ENCODE measurements around the gene HS3ST2.

DNA sequence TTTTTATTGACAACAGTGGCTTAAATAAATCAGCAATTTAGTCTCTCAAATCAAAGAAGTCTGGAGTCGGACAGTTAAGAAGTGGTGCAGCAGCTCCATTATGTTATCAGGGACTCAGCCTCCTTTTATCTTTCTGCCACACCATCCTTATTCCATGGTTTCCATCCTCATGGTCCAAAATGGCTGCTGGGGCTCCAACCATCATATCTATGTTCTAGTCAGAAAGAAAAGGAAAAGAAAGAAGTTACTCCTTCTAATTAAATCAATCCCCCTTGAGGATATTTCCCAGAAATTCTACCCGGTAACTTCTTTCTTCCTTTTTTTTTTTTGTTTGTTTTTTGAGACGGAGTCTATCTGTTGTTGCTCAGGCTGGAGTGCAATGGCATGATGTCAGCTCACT is 109.5 kb downstream of the HS3ST2 start:
- TF ChIP-seq TARDBP (IDR thresholded peaks at IDR 0.05) (no peak), SP1 (IDR thresholded peaks at IDR 0.05) (no peak), ARNT (IDR thresholded peaks at IDR 0.05) (no peak), FOXA1 (IDR thresholded peaks at IDR 0.05) (no peak), FOXM1 (IDR thresholded peaks at IDR 0.05; ENCODE audit: borderline replicate concordance) (no peak), BHLHE40 (IDR thresholded peaks at IDR 0.05; ENCODE audit: borderline replicate concordance) (no peak)

Measured in HEK293T (cell line).